Peyer's patch (tissue), 4 donors: ENCODE measurements around the gene GPR61. TPM values are rescaled to one million over a fixed set of nuclear protein-coding genes. Genes with fewer than 3 reads are reported as not detected.

ENCODE experiments used
- DNase-seq, 3 donors: peaks; one replicate each; pipeline ENCODE4 v3.0.0-alpha.2; 2017 to 2019
- H3K27ac ChIP-seq, 4 donors: fragments of 200-600 bp; sonication (generic); one replicate each; pipeline ENCODE4 v1.5.1; 2016 to 2019
- H3K27me3 ChIP-seq, 2 donors: fragments of 200-600 bp; sonication (generic); one replicate each; pipeline ENCODE4 v1.5.1; 2019
- H3K36me3 ChIP-seq, 3 donors: fragments of 200-600 bp; sonication (generic); one replicate each; pipeline ENCODE4 v1.5.1; 2016 to 2019
- H3K4me1 ChIP-seq, 4 donors: fragments of 200-600 bp; sonication (generic); one replicate each; pipeline ENCODE4 v1.5.1; 2016 to 2019
- H3K4me3 ChIP-seq, 4 donors: fragments of 200-600 bp; sonication (generic); 1 replicate in 3 of 4; 2 replicates in 1 of 4; pipeline ENCODE4 v1.5.1; 2016 to 2019; ENCODE audit warnings: mild to moderate bottlenecking in 1 of 4
- H3K9me3 ChIP-seq, 4 donors: fragments of 200-600 bp; sonication (generic); one replicate each; pipeline ENCODE4 v1.5.1; 2016 to 2019; ENCODE audit warnings: mild to moderate bottlenecking in 1 of 4
- POLR2A ChIP-seq, 2 donors: fragments of 450-650 bp; IDR thresholded peaks; one replicate each; pipeline ENCODE4 v1.5.1; 2017; ENCODE audit warnings: antibody characterized with exemption in 2 of 2, mild to moderate bottlenecking in 2 of 2, moderate library complexity in 2 of 2
- total RNA-seq, 4 donors: library from RNA; depleted of rRNA; stranded (reverse); fragments of >200 nt; gene quantifications; one replicate each; pipeline ENCODE4 v1.1.0, GENCODE V29; 2016
- TF ChIP-seq, protein P1 (sequence below), 6 experiments: fragments of 450-650 bp in 4 of 6; fragments of 200-600 bp in 2 of 6; sonication (generic) in 1 of 6; IDR thresholded peaks; one replicate each; pipeline ENCODE4 v1.5.1; 2017 to 2019; ENCODE audit warnings: antibody characterized with exemption in 6 of 6, mild to moderate bottlenecking in 3 of 6, moderate library complexity in 1 of 6

The GPR61 gene
- total RNA-seq, 4 donors from 2014 or later, result 0.40 TPM; not detected in 3

DNA sequence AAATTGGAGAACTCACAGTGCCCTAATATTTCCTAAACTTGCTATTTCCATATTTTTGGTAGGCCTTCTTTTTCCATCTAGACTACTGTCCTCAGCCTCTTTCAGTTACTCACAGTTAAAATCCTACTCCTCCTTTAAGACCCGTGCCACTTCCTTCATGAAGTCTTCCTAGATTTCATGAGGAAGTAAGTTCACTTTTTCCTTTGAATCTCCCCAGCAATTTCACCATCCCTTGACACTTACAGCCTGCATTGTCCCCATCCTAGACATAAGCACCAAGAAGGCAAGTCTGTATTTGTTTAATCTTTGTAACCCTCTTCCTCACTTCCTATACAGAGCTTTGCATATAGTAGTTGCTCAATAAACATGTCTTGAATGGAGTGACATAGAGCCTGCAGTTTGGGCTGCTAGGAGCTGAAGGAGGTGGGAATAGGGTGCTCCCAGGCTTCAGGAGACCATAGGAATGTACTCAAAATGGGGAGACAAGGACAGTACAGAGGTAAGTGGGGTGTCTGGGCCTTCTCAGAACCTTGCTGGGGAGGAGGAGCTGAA lies 5.3 kb upstream of the GPR61 start:
- Histone ChIP-seq H3K36me3 (no peaks in the 10 kb centered on the region), H3K4me1 (peaks cover 0 to 10% (median 6%) of the 10 kb centered on the region in 4 donors), H3K9me3 (no peaks in the 10 kb centered on the region), H3K4me3 (no peak overlapping the region), H3K27ac (no peak overlapping the region), H3K27me3 (no peaks in the 10 kb centered on the region)
- no peak for DNase-seq
- no peak for TF ChIP-seq POLR2A (IDR thresholded peaks at IDR 0.05)
- TF ChIP-seq, protein P1, sequence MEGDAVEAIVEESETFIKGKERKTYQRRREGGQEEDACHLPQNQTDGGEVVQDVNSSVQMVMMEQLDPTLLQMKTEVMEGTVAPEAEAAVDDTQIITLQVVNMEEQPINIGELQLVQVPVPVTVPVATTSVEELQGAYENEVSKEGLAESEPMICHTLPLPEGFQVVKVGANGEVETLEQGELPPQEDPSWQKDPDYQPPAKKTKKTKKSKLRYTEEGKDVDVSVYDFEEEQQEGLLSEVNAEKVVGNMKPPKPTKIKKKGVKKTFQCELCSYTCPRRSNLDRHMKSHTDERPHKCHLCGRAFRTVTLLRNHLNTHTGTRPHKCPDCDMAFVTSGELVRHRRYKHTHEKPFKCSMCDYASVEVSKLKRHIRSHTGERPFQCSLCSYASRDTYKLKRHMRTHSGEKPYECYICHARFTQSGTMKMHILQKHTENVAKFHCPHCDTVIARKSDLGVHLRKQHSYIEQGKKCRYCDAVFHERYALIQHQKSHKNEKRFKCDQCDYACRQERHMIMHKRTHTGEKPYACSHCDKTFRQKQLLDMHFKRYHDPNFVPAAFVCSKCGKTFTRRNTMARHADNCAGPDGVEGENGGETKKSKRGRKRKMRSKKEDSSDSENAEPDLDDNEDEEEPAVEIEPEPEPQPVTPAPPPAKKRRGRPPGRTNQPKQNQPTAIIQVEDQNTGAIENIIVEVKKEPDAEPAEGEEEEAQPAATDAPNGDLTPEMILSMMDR (IDR thresholded peaks at IDR 0.05), result no peak

DNA sequence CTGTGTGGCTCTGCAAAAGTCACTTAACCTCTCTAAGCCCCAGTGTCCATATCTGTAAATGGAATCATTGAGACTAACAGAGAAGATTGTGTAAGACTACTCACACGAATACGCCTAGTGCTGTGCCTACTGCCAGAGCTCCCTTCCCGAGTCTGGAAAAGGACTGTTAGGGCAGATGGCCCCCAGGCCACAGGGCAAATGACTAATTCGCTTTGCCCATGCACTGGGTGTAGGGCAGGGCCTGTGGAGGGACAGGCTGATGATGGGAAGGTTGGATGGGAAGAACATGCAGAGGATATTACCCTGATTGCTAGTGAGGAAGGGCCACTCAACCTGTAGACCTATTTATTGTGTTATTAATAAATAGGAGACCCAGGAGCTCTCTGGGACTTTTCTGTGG lies 4.2 kb upstream of the GPR61 start:
- TF ChIP-seq, protein P1 (IDR thresholded peaks at IDR 0.05), result no peak
- no peak for TF ChIP-seq POLR2A (IDR thresholded peaks at IDR 0.05)
- Histone ChIP-seq H3K36me3 (no peaks in the 10 kb centered on the region), H3K9me3 (no peaks in the 10 kb centered on the region), H3K27ac (peak overlapping the region in 1 of 4 donors; percentile 22), H3K4me3 (no peak overlapping the region), H3K4me1 (peaks cover 0 to 10% (median 6%) of the 10 kb centered on the region in 4 donors), H3K27me3 (no peaks in the 10 kb centered on the region)
- DNase-seq, result no peak

DNA sequence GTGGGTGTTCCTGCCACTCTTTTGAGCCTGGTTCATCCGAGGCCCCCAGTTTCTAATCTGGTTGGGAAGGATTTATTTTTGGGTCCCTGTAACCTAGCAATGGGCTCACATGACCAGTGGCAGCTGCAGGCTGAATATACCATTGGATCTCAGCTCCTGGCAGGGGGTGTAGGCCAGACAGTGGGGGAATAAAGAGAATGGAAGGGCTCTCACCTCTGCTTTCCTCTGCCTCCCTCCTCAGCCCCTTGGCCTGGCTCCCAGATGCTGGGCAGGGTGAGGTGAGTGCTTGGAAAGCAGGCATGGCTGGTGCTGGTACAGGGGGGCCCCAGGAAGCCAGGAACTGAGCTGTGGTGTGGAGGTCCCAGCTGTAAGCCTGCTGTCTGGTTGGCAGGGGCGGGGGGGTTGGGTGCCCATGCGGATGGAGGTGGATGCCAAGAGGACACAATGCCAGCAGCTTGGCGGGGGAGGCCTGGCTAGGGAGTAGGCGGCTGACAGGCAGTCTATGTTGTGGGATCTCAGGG lies 3.6 kb upstream of the GPR61 start:
- Histone ChIP-seq H3K4me3 (no peak overlapping the region), H3K27me3 (no peaks in the 10 kb centered on the region)
- no peak for DNase-seq

DNA sequence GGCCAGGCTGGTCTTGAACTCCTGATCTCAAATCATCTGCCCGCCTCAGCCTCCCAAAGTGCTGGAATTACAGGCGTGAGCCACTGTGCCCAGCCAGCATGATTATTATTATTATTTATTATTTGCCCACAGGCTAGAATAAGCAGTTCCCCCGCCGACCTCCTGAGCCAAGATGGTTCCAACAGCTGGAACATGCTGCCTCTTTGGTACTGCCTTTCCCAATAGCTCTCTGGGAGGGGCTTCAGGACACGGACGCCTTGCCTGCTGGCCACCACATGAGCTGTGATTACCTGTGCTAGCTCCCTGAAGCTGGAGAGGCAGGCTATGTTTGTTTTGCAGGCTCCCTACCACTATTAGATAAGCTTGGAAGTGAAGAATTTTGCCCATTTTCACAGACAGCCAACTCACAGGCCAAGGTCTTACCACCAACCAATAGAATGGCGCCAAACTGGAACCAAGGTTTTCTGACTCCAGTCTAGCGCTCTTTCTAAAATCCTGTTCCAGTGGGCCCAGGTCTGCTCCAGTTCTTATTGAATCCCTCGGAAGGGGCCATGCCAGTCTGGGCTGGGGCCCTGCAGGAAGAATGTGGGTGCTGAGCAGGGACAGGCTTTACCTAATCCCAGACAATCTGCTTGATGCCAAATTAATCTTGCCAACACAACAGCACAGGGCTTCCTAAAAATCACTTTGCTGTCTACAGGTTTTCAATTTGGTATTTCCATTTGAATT lies 2.1 kb upstream of the GPR61 start:
- H3K4me1 ChIP-seq, result peaks cover 0 to 2% (median 1%) of the 10 kb centered on the region in 4 donors
- no peak overlapping the region for H3K27ac ChIP-seq
- no peaks in the 10 kb centered on the region for H3K27me3 ChIP-seq
- H3K4me3 ChIP-seq, result no peak overlapping the region
- TF ChIP-seq POLR2A (IDR thresholded peaks at IDR 0.05), result no peak
- TF ChIP-seq, protein P1 (IDR thresholded peaks at IDR 0.05), result no peak
- no peak for DNase-seq
- no peaks in the 10 kb centered on the region for H3K9me3 ChIP-seq
- H3K36me3 ChIP-seq, result no peaks in the 10 kb centered on the region

More for the DNA sequence above, 3.6 kb upstream of the GPR61 start:
- H3K9me3 ChIP-seq, result no peaks in the 10 kb centered on the region
- peak overlapping the region in 1 of 4 donors; percentile 22 for H3K27ac ChIP-seq
- TF ChIP-seq, protein P1 (IDR thresholded peaks at IDR 0.05), result no peak
- TF ChIP-seq POLR2A (IDR thresholded peaks at IDR 0.05), result no peak
- peaks cover 0 to 10% (median 6%) of the 10 kb centered on the region in 4 donors for H3K4me1 ChIP-seq
- H3K36me3 ChIP-seq, result no peaks in the 10 kb centered on the region

DNA sequence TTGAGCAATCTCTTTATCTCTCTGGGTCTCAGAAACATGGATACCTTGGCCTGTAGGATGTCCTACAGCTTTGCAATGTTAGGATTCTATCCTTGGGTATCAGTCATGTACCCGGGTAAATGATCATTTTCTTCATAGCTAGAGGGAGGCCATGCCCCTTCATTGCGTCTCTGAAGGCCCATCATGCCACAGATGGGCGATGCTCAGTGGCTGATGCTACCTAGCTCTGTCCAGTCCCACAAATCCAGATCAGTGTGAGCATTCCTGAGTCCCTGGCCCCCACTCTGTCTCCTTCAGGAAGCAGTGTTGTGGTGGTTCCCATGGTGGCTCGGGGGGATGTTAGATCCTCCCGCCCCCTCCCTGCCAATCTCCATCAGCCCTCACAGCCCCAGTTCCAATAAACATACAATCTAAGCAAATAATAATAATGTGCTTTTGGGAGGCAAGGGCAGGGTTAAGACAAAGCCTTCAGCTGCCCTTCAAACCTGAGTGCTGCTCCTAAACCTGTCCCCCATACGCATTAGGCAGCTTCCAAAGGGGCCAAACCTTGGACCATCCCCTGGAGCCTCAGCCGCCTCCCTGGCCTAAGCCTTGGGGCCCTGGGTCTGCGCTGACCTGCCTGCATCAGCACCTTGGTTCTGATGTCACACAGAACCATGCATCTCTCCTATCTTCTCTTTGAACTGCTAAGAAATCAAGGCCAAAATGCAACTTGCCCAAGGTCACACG lies 681 bp upstream of the GPR61 start:
- Histone ChIP-seq H3K27ac (no peak overlapping the region), H3K4me3 (no peak overlapping the region), H3K36me3 (no peaks in the 10 kb centered on the region), H3K9me3 (no peaks in the 10 kb centered on the region), H3K4me1 (no peaks in the 10 kb centered on the region), H3K27me3 (no peaks in the 10 kb centered on the region)
- no peak for TF ChIP-seq POLR2A (IDR thresholded peaks at IDR 0.05)
- TF ChIP-seq, protein P1 (IDR thresholded peaks at IDR 0.05), result no peak
- DNase-seq, result no peak
